Activated gamma-delta T cell treated with anti-CD3 and anti-CD28 coated beads, Interleukin-2, amount 50 U/mL, for 16 hours (primary cell): ENCODE results near the gene VAV2.

Experiments used
- DNase-seq: peaks from one replicate; pipeline ENCODE4 v3.0.0-alpha.2; 2020; ENCODE audit warnings: low read depth

VAV2 gene

GRCh38 chr9:133991964-133992779, at the start of gene VAV2:
TSS of gene VAV2 (minus strand) at chr9:133992324. CDS start at chr9:133992278, 46 bp downstream.
- no peak for DNase-seq

- DNase-seq, result no peak
Measured at GRCh38 chr9:134041649-134041962, 49.5 kb upstream of the VAV2 start.

GRCh38 chr9:134040781-134041648, 48.9 kb upstream of the VAV2 start:
- no peak for DNase-seq

- DNase-seq, result no peak
Measured at GRCh38 chr9:134040176-134040565, 48.0 kb upstream of the VAV2 start.

- no peak for DNase-seq
Measured at GRCh38 chr9:134039386-134040175, 47.5 kb upstream of the VAV2 start.

- DNase-seq, result no peak
Measured at GRCh38 chr9:134037641-134038040, 45.5 kb upstream of the VAV2 start.

GRCh38 chr9:134036130-134036529, 44.0 kb upstream of the VAV2 start:
- no peak for DNase-seq

GRCh38 chr9:134035041-134036039, 43.2 kb upstream of the VAV2 start:
- no peak for DNase-seq

GRCh38 chr9:134034215-134035040, 42.3 kb upstream of the VAV2 start:
- no peak for DNase-seq

GRCh38 chr9:134033516-134034214, 41.5 kb upstream of the VAV2 start:
- DNase-seq, result no peak

- no peak for DNase-seq
Measured at GRCh38 chr9:134032456-134033222, 40.5 kb upstream of the VAV2 start.

GRCh38 chr9:134031783-134032182, 39.7 kb upstream of the VAV2 start:
- DNase-seq, result no peak

GRCh38 chr9:134030821-134031470, 38.8 kb upstream of the VAV2 start:
- no peak for DNase-seq

GRCh38 chr9:134029248-134030226, 37.4 kb upstream of the VAV2 start:
- DNase-seq, result no peak

GRCh38 chr9:134028575-134029247, 36.6 kb upstream of the VAV2 start:
- no peak for DNase-seq

GRCh38 chr9:134028076-134028475, 36.0 kb upstream of the VAV2 start:
- no peak for DNase-seq

- DNase-seq, result no peak
Measured at GRCh38 chr9:134027561-134027960, 35.4 kb upstream of the VAV2 start.
